ENCODE measurements around the gene CCDC158. TPM values are rescaled to one million over a fixed set of nuclear protein-coding genes. Genes with fewer than 3 reads are reported as not detected.

CCDC158 gene
- total and polyA plus RNA-seq, 2 of the 8 experiments (the other 6 are each of a cell fraction or from before 2014, with no cell fraction given) = not detected

DNA sequence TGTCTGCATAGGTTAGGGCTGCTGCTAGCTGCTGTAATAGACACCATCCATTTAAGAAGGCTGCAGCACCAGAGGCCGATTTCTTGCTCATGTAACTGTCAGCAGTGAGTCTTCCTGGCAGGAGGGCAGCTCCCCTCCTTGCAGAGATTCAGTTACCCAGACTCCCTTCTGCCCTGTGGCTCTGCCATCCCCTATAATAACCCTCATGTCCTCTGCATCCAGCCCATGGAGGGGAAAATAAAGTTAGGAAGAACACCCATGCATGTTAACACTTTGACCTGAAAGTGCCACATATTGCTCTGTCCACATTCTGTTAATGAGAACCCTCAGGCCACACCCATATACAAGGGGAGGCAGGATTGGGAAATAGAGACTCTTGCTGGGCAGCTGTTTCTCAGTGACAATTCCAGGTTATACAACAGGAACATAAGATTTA lies 109.0 kb downstream of the CCDC158 start:
- no peak overlapping the region for H2BK5ac ChIP-seq (ENCODE audit: low read depth, low read length)
- no peaks in the 10 kb centered on the region for H3K9me3 ChIP-seq (ENCODE audit: insufficient read depth in 2 of 2, low read depth in 1 of 2, low read length in 1 of 2)
- no peak overlapping the region for H2BK15ac ChIP-seq (ENCODE audit: low read length)
- no peaks in the 10 kb centered on the region for H3K79me2 ChIP-seq (ENCODE audit: control insufficient read depth in 1 of 2, insufficient read depth in 2 of 2, low read length in 2 of 2)
- H3K4me1 ChIP-seq (replicated peaks in 1 of 4; ENCODE audit: control insufficient read depth in 3 of 4, insufficient read depth in 4 of 4, low read length in 3 of 4) = no peaks in the 10 kb centered on the region
- H2BK120ac ChIP-seq (replicated peaks; ENCODE audit: low read depth, low read length) = no peak overlapping the region
- no peak overlapping the region for H4K5ac ChIP-seq (ENCODE audit: insufficient read length, low read depth, low read length)
- no peak overlapping the region for H3K18ac ChIP-seq (ENCODE audit: extremely low read depth, low read length)
- H3K9ac ChIP-seq (replicated peaks in 1 of 4; ENCODE audit: extremely low read depth in 1 of 4, low read depth in 3 of 4, low read length in 3 of 4) = no peak overlapping the region
- H3K79me1 ChIP-seq (ENCODE audit: low read depth, low read length) = no peaks in the 10 kb centered on the region
- no peak overlapping the region for H2AK5ac ChIP-seq (ENCODE audit: low read depth, low read length)
- H4K20me1 ChIP-seq (replicated peaks in 1 of 2; ENCODE audit: control insufficient read depth in 1 of 2, insufficient read depth in 2 of 2, low read length in 2 of 2) = no peaks in the 10 kb centered on the region
- no peak overlapping the region for H3K14ac ChIP-seq (ENCODE audit: insufficient read length)
- H2BK12ac ChIP-seq (ENCODE audit: low read depth, low read length) = no peak overlapping the region
- 75% methylated on average over 1 of the region's 1 CpG; no CpG with 5 or more reads in 1 of the 2 experiments for WGBS, 2 experiments (ENCODE audit: extremely low coverage in 1 of 2, insufficient coverage in 1 of 2, insufficient read length in 1 of 2, insufficient replicate concordance in 2 of 2, low coverage in 1 of 2, low lambda C conversion rate in 2 of 2, missing lambda C conversion rate in 1 of 2)
- H3K23me2 ChIP-seq (ENCODE audit: low read depth, low read length) = peaks cover under 1% of the 10 kb centered on the region; the same call in 1 of the 2 replicates
- H3K27me3 ChIP-seq (replicated peaks in 1 of 4; ENCODE audit: control insufficient read depth in 3 of 4, extremely low read depth in 1 of 4, insufficient read depth in 3 of 4, low read length in 3 of 4) = no peaks in the 10 kb centered on the region
- POLR2A ChIA-PET (ENCODE audit: partially characterized antibody) = no interaction called here
- no peak overlapping the region for H2BK20ac ChIP-seq (ENCODE audit: low read length)
- CTCF ChIA-PET (ENCODE audit: partially characterized antibody) = interaction anchor here (1.5 kb wide), 1 partner anchor 23 kb away, joined by 3 read pairs; no protein-coding TSS in a partner anchor
- H4K91ac ChIP-seq (replicated peaks; ENCODE audit: insufficient read length, low read length) = no peak overlapping the region
- no peak for DNase-seq (ENCODE audit: low read depth in 1 of 2, low spot score in 2 of 2)
- H3K4me2 ChIP-seq (ENCODE audit: insufficient read depth in 1 of 2, low read depth in 2 of 2, low read length in 2 of 2) = no peak overlapping the region
- no peak overlapping the region for H3K23ac ChIP-seq (ENCODE audit: insufficient read length)
- H3K27ac ChIP-seq (ENCODE audit: low read depth, low read length) = no peak overlapping the region
- H3K4me3 ChIP-seq (ENCODE audit: extremely low read depth in 1 of 4, insufficient read depth in 2 of 4, low read depth in 3 of 4, low read length in 4 of 4) = no peak overlapping the region
- H4K8ac ChIP-seq (ENCODE audit: extremely low read depth, insufficient read depth, low read length) = no peak overlapping the region
- no peak overlapping the region for H2AFZ ChIP-seq (ENCODE audit: low read length)
- H3K56ac ChIP-seq (replicated peaks; ENCODE audit: insufficient read length, low read depth, low read length) = no peak overlapping the region
- peaks cover 0 to 4% (median 0%) of the 10 kb centered on the region in 4 experiments; a peak in 2 of 8 replicates for H3K36me3 ChIP-seq (ENCODE audit: control insufficient read depth in 2 of 4, insufficient read depth in 4 of 4, low read length in 3 of 4)
- FAIRE-seq = no peak
- H3K4ac ChIP-seq (replicated peaks; ENCODE audit: insufficient read length, low read depth, low read length) = no peak overlapping the region
- TF ChIP-seq SP4 (IDR thresholded peaks at IDR 0.05; ENCODE audit: low read length) (no peak), CBX8 (IDR thresholded peaks at IDR 0.05; ENCODE audit: borderline replicate concordance, low read depth, low read length) (no peak), YY1 (IDR thresholded peaks at IDR 0.05; ENCODE audit: low read depth, low read length) (no peak), SUZ12 (IDR thresholded peaks at IDR 0.05; ENCODE audit: low read length) (no peak), EP300 (IDR thresholded peaks at IDR 0.05; ENCODE audit: borderline replicate concordance in 1 of 2, low read depth in 2 of 2, low read length in 2 of 2) (no peak), SAP30 (IDR thresholded peaks at IDR 0.05; ENCODE audit: insufficient read depth, insufficient replicate concordance, low read length) (no peak), BACH1 (IDR thresholded peaks at IDR 0.05; ENCODE audit: low read length) (no peak), RFX5 (IDR thresholded peaks at IDR 0.05; ENCODE audit: borderline replicate concordance, low read depth, low read length) (no peak), SP1 (IDR thresholded peaks at IDR 0.05; ENCODE audit: low read depth, low read length) (no peak), EZH2 (IDR thresholded peaks at IDR 0.05; ENCODE audit: low read depth, low read length, severe bottlenecking) (no peak), EGR1 (IDR thresholded peaks at IDR 0.05; ENCODE audit: borderline replicate concordance, low read depth, low read length) (no peak), HDAC6 (IDR thresholded peaks at IDR 0.05; ENCODE audit: low read depth, low read length) (no peak)
- TF ChIP-seq, protein P1, sequence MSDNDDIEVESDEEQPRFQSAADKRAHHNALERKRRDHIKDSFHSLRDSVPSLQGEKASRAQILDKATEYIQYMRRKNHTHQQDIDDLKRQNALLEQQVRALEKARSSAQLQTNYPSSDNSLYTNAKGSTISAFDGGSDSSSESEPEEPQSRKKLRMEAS (IDR thresholded peaks at IDR 0.05) = no peak

Data from H1 (cell line).